Measurements from ENCODE around the gene SLBP. TPM values are rescaled to one million over a fixed set of nuclear protein-coding genes. Genes with fewer than 3 reads are reported as not detected.

Gene SLBP
- total and polyA plus RNA-seq, 2 donors from 2014 or later, result 30.7 to 42.8 TPM

DNA sequence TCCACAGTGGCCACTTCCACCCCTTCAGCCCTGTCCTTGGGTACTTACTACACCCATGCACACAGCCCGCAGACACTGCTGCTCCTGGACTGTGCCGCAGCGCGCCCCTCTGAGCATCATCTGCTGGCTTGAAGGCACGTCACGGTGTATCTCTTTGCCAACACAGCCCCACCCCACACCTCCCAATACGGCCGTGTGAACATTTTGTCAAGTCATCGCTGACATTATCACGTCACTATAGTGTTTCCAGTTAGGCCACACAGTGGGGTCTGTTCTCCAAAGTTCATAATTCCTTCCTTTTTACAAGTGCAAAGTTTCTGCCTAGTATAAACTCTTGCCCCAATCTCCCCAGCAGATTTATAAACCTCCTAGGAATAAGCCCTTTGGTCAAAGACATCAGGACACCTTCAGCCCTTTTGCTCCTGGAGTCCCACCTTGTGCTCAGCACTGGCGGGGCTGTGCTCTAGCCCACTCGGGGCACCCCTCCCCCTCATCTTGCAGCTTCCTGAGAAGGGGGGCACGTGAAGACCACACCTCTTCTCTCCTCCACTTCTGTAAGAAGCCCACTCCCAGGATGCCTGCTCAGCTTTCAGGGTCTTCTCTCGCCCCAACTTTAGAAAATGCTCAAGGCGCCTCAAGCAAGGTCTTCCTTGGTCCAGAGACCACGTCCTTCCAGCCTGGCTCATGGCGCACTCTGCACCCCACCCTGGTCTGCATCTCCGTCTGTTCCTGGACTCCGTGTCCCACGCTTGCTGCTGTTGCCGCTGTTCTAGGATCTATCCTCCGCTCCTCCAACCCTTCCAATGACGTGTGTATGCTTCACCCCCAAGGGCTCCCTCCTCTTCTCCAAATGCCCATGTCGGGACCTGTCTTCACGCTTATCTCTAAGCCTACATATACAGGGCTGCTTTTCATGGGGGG is 35.3 kb downstream of the SLBP start:
- H3K9ac ChIP-seq (ENCODE audit: low read length in 3 of 3), result no peak overlapping the region
- no peaks in the 10 kb centered on the region for H3K36me3 ChIP-seq (ENCODE audit: control insufficient read depth in 2 of 3, insufficient read depth in 3 of 3, low read length in 3 of 3)
- H3K9me3 ChIP-seq (ENCODE audit: control insufficient read depth in 2 of 3, insufficient read depth in 1 of 3, low read length in 3 of 3), result no peaks in the 10 kb centered on the region
- H3K4me3 ChIP-seq (ENCODE audit: low read length in 3 of 3), result no peak overlapping the region
- DNase-seq, result no peak
- H3K27me3 ChIP-seq (ENCODE audit: control insufficient read depth, insufficient read depth, low read length), result no peaks in the 10 kb centered on the region
- no peak for FAIRE-seq
- H3K4me1 ChIP-seq (ENCODE audit: control insufficient read depth in 2 of 3, insufficient read depth in 2 of 3, low read depth in 1 of 3, low read length in 3 of 3), result no peaks in the 10 kb centered on the region
- intact Hi-C loops (cut with DNase I), result no loop called here
- TF ChIP-seq, protein P1, sequence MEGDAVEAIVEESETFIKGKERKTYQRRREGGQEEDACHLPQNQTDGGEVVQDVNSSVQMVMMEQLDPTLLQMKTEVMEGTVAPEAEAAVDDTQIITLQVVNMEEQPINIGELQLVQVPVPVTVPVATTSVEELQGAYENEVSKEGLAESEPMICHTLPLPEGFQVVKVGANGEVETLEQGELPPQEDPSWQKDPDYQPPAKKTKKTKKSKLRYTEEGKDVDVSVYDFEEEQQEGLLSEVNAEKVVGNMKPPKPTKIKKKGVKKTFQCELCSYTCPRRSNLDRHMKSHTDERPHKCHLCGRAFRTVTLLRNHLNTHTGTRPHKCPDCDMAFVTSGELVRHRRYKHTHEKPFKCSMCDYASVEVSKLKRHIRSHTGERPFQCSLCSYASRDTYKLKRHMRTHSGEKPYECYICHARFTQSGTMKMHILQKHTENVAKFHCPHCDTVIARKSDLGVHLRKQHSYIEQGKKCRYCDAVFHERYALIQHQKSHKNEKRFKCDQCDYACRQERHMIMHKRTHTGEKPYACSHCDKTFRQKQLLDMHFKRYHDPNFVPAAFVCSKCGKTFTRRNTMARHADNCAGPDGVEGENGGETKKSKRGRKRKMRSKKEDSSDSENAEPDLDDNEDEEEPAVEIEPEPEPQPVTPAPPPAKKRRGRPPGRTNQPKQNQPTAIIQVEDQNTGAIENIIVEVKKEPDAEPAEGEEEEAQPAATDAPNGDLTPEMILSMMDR (IDR thresholded peaks at IDR 0.05; ENCODE audit: borderline replicate concordance, extremely low read depth, insufficient read depth), result no peak
- H3K27ac ChIP-seq (ENCODE audit: low read depth in 2 of 2, low read length in 2 of 2), result no peak overlapping the region

DNA sequence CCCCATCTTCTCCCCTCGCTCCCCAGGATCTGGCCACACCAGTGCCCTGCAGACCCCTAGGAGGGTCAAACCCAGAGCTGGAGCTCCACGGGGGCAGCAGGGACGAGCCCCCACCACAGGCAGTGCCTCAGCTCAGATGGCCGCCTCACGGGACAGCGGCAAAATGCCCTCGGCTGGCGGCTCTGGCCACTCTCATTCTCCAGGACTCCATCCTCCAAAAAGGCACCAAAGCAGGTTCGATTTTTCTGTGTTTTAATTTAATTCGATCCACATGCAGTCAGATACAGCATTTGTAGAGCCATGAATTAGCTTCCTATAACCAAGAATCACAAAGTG is 36.3 kb downstream of the SLBP start:
- DNase-seq (no peak), FAIRE-seq (no peak)
- intact Hi-C loops (cut with DNase I), result no loop called here
- Histone ChIP-seq H3K36me3 (ENCODE audit: control insufficient read depth in 2 of 3, insufficient read depth in 3 of 3, low read length in 3 of 3) (no peaks in the 10 kb centered on the region), H3K4me3 (ENCODE audit: low read length in 3 of 3) (no peak overlapping the region), H3K27ac (ENCODE audit: low read depth in 2 of 2, low read length in 2 of 2) (no peak overlapping the region), H3K9me3 (ENCODE audit: control insufficient read depth in 2 of 3, insufficient read depth in 1 of 3, low read length in 3 of 3) (no peaks in the 10 kb centered on the region), H3K4me1 (ENCODE audit: control insufficient read depth in 2 of 3, insufficient read depth in 2 of 3, low read depth in 1 of 3, low read length in 3 of 3) (no peaks in the 10 kb centered on the region), H3K9ac (ENCODE audit: low read length in 3 of 3) (no peak overlapping the region), H3K27me3 (ENCODE audit: control insufficient read depth, insufficient read depth, low read length) (no peaks in the 10 kb centered on the region)
- TF ChIP-seq, protein P1 (IDR thresholded peaks at IDR 0.05; ENCODE audit: borderline replicate concordance, extremely low read depth, insufficient read depth), result no peak

DNA sequence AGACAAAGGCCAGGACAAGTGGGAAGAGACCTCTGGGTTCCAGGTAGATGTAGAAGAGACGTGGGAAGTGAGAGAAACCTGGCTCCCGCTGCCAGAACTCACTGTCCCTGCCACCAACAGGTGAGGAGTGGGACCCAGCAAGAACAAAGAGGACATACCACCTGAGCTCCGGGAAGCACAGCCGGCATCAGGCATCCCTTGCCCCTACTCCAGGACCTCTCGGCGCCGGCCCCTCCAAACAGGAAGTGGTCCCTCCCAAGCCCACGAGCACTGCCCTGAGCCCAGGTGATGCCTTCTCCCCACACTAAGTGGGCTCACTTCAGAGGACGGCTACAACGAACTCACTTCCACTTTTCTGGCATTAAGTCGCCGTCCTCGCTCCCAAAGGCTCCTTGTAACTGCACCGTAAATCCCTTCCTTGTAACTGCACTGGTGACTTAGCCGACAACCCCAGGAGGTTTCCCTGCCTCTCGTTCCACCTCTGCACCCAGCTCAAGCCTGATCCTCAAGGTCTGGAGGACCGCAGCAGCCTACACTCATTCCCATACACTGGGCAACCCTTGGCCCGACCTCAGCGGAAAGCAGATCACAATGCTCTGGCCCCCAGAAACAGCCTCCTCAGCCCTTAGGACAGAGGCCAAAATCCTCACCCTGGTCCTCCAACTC is 36.9 kb downstream of the SLBP start:
- intact Hi-C loops (cut with DNase I), result no loop called here
- H3K27me3 ChIP-seq (ENCODE audit: control insufficient read depth, insufficient read depth, low read length), result no peaks in the 10 kb centered on the region
- DNase-seq (no peak), FAIRE-seq (no peak)
- no peaks in the 10 kb centered on the region for H3K9me3 ChIP-seq (ENCODE audit: control insufficient read depth in 2 of 3, insufficient read depth in 1 of 3, low read length in 3 of 3)
- H3K4me3 ChIP-seq (ENCODE audit: low read length in 3 of 3), result no peak overlapping the region
- H3K4me1 ChIP-seq (ENCODE audit: control insufficient read depth in 2 of 3, insufficient read depth in 2 of 3, low read depth in 1 of 3, low read length in 3 of 3), result no peaks in the 10 kb centered on the region
- no peak overlapping the region for H3K9ac ChIP-seq (ENCODE audit: low read length in 3 of 3)
- no peak overlapping the region for H3K27ac ChIP-seq (ENCODE audit: low read depth in 2 of 2, low read length in 2 of 2)
- TF ChIP-seq, protein P1 (IDR thresholded peaks at IDR 0.05; ENCODE audit: borderline replicate concordance, extremely low read depth, insufficient read depth), result no peak
- no peaks in the 10 kb centered on the region for H3K36me3 ChIP-seq (ENCODE audit: control insufficient read depth in 2 of 3, insufficient read depth in 3 of 3, low read length in 3 of 3)

Measured in kidney (tissue), 14 donors.